ENCODE results near the gene SP110. TPM values are rescaled to one million over a fixed set of nuclear protein-coding genes. Genes with fewer than 3 reads are reported as not detected.

The SP110 gene
- total and polyA plus RNA-seq, 2 of the 8 experiments (the other 6 are each of a cell fraction or from before 2014, with no cell fraction given), result 3.1 to 7.1 TPM

DNA sequence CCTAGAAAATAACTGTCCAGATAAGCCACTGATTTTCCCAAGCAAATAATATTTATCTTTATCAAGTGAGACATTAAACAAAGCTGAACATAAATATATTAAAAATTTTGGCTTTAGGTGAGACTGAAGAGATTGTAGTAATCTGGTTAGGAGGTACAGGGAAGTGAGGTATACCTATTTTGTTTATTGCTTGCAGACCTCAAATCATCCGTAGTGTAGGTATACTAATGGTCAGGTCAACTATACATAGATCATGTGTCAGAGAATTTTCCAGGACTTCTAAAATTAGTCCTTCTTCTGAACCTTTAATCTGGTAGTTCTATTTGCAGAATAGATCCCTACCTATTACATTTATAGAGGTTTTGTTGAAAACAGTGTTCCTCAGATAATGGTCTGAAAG lies 47.3 kb upstream of the SP110 start:
- no peak for DNase-seq (ENCODE audit: low read depth in 1 of 2, low spot score in 2 of 2)
- no peak overlapping the region for H2AK5ac ChIP-seq (ENCODE audit: low read depth, low read length)
- no peak overlapping the region for H2AFZ ChIP-seq (ENCODE audit: low read length)
- no peak for FAIRE-seq
- H3K9me3 ChIP-seq (ENCODE audit: insufficient read depth in 2 of 2, low read depth in 1 of 2, low read length in 1 of 2), result no peaks in the 10 kb centered on the region
- H2BK15ac ChIP-seq (ENCODE audit: low read length), result no peak overlapping the region
- no peak overlapping the region for H3K4me2 ChIP-seq (ENCODE audit: insufficient read depth in 1 of 2, low read depth in 2 of 2, low read length in 2 of 2)
- H3K14ac ChIP-seq (ENCODE audit: insufficient read length), result no peak overlapping the region
- H4K20me1 ChIP-seq (replicated peaks in 1 of 2; ENCODE audit: control insufficient read depth in 1 of 2, insufficient read depth in 2 of 2, low read length in 2 of 2), result no peaks in the 10 kb centered on the region
- WGBS, 2 experiments (ENCODE audit: extremely low coverage in 1 of 2, insufficient coverage in 1 of 2, insufficient read length in 1 of 2, insufficient replicate concordance in 2 of 2, low coverage in 1 of 2, low lambda C conversion rate in 2 of 2, missing lambda C conversion rate in 1 of 2), result 94% methylated on average over 1 of the region's 1 CpG; no CpG with 5 or more reads in 1 of the 2 experiments
- no peaks in the 10 kb centered on the region for H3K79me2 ChIP-seq (ENCODE audit: control insufficient read depth in 1 of 2, insufficient read depth in 2 of 2, low read length in 2 of 2)
- H3K23me2 ChIP-seq (ENCODE audit: low read depth, low read length), result no peaks in the 10 kb centered on the region
- no peak overlapping the region for H2BK20ac ChIP-seq (ENCODE audit: low read length)
- CTCF ChIA-PET (ENCODE audit: partially characterized antibody), result no interaction called here
- no peak overlapping the region for H4K8ac ChIP-seq (ENCODE audit: extremely low read depth, insufficient read depth, low read length)
- H3K56ac ChIP-seq (replicated peaks; ENCODE audit: insufficient read length, low read depth, low read length), result no peak overlapping the region
- no peak overlapping the region for H2BK5ac ChIP-seq (ENCODE audit: low read depth, low read length)
- H3K9ac ChIP-seq (replicated peaks in 1 of 4; ENCODE audit: extremely low read depth in 1 of 4, low read depth in 3 of 4, low read length in 3 of 4), result no peak overlapping the region
- POLR2A ChIA-PET (ENCODE audit: partially characterized antibody), result no interaction called here
- H4K91ac ChIP-seq (replicated peaks; ENCODE audit: insufficient read length, low read length), result no peak overlapping the region
- no peak overlapping the region for H4K5ac ChIP-seq (ENCODE audit: insufficient read length, low read depth, low read length)
- no peak overlapping the region for H3K18ac ChIP-seq (ENCODE audit: extremely low read depth, low read length)
- no peaks in the 10 kb centered on the region for H3K79me1 ChIP-seq (ENCODE audit: low read depth, low read length)
- no peak overlapping the region for H3K4me3 ChIP-seq (ENCODE audit: extremely low read depth in 1 of 4, insufficient read depth in 2 of 4, low read depth in 3 of 4, low read length in 4 of 4)
- H3K4me1 ChIP-seq (replicated peaks in 1 of 4; ENCODE audit: control insufficient read depth in 3 of 4, insufficient read depth in 4 of 4, low read length in 3 of 4), result peaks cover 0 to 3% (median under 1%) of the 10 kb centered on the region in 4 experiments; a peak in 2 of 7 replicates
- no peaks in the 10 kb centered on the region for H3K36me3 ChIP-seq (ENCODE audit: control insufficient read depth in 2 of 4, insufficient read depth in 4 of 4, low read length in 3 of 4)
- H3K23ac ChIP-seq (ENCODE audit: insufficient read length), result no peak overlapping the region
- no peak overlapping the region for H3K27ac ChIP-seq (ENCODE audit: low read depth, low read length)
- no peaks in the 10 kb centered on the region for H3K27me3 ChIP-seq (replicated peaks in 1 of 4; ENCODE audit: control insufficient read depth in 3 of 4, extremely low read depth in 1 of 4, insufficient read depth in 3 of 4, low read length in 3 of 4)
- no peak overlapping the region for H2BK12ac ChIP-seq (ENCODE audit: low read depth, low read length)
- no peak overlapping the region for H3K4ac ChIP-seq (replicated peaks; ENCODE audit: insufficient read length, low read depth, low read length)
- H2BK120ac ChIP-seq (replicated peaks; ENCODE audit: low read depth, low read length), result no peak overlapping the region
- no peak for TF ChIP-seq EP300 (IDR thresholded peaks at IDR 0.05; ENCODE audit: borderline replicate concordance in 1 of 2, low read depth in 2 of 2, low read length in 2 of 2)
- no peak for TF ChIP-seq KDM4A (IDR thresholded peaks at IDR 0.05; ENCODE audit: low read depth, low read length, severe bottlenecking)
